HG03025 (cell line): Measurements from ENCODE around the gene CCDC142.

ENCODE experiments used
- ATAC-seq: cut with Tn5 transposase; IDR thresholded peaks from one replicate; pipeline ENCODE4 v1.9.1; 2021; ENCODE audit warnings: mild to moderate bottlenecking, moderate library complexity; ENCODE audit not compliant: unreplicated experiment, low FRiP score

The CCDC142 gene, protein sequence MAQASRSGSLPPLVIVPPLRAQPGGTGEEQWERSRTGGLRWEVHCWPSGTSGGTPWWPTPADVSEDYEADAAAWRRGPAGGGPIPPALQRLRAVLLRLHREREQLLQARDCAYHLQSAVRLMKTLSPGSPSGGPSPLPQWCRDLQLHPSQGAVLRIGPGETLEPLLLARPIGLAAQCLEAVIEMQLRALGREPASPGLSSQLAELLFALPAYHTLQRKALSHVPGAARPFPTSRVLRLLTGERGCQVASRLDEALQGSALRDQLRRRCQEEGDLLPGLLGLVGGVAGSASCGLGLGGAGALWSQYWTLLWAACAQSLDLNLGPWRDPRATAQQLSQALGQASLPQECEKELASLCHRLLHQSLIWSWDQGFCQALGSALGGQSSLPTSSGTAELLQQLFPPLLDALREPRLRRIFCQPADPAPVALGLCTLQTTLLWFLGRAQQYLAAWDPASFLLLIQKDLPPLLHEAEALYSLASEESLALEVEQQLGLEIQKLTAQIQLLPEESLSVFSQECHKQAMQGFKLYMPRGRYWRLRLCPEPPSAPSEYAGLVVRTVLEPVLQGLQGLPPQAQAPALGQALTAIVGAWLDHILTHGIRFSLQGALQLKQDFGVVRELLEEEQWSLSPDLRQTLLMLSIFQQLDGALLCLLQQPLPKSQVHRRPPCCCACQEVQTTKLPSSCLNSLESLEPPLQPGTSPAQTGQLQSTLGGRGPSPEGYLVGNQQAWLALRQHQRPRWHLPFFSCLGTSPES

DNA sequence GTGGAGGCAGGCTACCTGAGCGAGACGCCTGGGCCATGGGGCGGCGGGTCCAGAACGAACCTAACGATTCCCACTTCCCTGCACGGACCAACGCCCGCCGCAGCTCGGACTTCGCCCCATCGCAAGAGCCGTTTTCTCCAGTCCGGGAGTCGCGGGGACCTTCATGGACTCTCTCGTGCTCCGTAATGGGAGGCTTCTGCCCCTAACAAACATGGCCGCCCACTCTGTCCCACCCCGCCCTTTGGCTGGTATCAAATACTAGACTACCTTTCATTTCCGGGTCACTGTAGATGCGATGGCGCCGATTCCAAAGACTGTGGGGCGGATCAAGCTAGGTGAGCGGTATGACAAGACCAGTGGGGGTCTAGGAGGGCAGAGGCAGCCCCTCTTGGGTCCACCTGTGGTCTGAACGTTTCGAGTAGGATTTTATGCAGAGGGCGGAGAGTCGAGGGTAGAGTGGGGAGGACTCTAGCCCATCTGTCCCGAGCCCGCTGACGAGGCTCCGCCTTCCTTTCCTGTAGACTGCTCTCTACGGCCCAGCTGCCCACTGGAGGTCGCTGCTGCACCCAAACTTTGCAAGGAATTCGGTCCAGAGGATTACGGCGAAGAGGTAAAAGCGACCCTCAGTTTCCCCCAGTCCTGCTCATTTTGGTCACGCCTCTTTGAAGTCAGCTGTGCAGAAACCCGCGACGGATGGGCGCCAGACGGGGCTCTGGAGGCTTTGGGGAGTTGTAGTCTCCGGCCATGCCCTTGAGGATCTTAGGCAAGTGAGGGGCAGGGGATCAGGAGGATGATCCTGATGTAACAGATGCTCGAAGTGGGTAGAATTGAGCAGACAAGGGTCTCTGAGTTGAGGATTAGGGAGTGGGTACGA lies at the start of gene CCDC142, which contains the start of gene TTC31:
TSS of gene CCDC142 (minus strand) at position 198 of the 874 bp plus-strand sequence. CDS start at position 37, 161 bp downstream.
TSS of gene TTC31 (plus strand) at position 281 of the 874 bp plus-strand sequence. CDS start at position 296, 15 bp downstream.
- peak; percentile 82 for ATAC-seq

DNA sequence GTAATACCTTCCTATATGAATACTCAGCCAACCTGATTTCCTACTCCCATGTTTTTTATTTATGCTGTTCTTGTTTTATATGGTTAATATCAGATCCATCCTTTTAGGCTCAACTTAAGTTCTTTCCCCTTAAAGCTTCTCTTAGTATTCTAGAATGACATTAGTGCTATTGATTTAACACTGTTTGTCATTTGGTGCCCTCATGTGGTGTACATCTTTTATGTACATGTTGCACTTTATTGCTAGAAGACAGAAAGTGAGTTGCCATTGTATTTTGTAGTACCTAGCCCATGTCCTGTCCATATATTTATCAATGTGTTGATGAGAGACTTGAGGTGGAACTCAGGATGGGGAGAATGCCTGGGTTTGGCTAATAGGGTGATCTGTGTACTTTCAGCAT lies 49.4 kb upstream of the CCDC142 start:
- no peak for ATAC-seq

DNA sequence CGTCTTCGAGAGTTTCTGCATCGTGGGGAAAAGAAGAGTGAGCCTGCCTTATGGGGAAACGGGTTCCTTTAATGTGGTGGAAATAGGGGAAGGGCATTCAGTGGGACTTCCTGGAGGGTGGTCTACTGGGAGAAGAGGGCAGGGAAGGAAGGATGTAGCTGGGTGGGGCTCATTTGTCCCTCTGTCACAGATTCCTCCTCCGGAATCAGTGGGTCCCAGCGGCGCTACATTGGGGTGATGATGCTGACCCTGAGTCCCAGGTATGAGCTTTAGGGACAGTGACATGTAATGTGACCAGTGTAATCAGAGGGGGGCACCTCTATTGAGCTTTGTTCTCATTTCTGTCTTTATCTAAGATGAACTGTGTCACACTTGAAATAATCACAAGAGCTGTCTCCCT lies 48.9 kb upstream of the CCDC142 start:
- ATAC-seq = no peak

DNA sequence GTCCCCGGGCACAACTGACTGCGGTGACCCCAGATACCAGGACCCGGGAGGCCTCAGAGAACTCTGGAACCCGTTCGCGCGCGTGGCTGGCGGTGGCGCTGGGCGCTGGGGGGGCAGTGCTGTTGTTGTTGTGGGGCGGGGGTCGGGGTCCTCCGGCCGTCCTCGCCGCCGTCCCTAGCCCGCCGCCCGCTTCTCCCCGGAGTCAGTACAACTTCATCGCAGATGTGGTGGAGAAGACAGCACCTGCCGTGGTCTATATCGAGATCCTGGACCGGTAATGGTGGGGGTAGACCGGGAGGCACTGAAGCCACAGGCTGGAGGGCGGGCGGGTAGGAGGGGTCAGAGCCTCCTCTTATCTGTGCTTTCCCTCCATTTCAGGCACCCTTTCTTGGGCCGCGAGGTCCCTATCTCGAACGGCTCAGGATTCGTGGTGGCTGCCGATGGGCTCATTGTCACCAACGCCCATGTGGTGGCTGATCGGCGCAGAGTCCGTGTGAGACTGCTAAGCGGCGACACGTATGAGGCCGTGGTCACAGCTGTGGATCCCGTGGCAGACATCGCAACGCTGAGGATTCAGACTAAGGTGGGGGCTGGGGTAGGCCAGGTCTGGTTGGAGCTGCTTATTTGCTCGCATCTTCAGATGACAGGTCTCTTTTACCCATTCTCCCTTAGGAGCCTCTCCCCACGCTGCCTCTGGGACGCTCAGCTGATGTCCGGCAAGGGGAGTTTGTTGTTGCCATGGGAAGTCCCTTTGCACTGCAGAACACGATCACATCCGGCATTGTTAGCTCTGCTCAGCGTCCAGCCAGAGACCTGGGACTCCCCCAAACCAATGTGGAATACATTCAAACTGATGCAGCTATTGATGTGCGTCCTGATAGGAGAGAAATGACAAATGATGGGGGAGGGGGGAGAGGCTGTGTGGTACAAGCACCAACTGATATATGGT lies 47.7 kb upstream of the CCDC142 start:
- ATAC-seq = peak; percentile 30

DNA sequence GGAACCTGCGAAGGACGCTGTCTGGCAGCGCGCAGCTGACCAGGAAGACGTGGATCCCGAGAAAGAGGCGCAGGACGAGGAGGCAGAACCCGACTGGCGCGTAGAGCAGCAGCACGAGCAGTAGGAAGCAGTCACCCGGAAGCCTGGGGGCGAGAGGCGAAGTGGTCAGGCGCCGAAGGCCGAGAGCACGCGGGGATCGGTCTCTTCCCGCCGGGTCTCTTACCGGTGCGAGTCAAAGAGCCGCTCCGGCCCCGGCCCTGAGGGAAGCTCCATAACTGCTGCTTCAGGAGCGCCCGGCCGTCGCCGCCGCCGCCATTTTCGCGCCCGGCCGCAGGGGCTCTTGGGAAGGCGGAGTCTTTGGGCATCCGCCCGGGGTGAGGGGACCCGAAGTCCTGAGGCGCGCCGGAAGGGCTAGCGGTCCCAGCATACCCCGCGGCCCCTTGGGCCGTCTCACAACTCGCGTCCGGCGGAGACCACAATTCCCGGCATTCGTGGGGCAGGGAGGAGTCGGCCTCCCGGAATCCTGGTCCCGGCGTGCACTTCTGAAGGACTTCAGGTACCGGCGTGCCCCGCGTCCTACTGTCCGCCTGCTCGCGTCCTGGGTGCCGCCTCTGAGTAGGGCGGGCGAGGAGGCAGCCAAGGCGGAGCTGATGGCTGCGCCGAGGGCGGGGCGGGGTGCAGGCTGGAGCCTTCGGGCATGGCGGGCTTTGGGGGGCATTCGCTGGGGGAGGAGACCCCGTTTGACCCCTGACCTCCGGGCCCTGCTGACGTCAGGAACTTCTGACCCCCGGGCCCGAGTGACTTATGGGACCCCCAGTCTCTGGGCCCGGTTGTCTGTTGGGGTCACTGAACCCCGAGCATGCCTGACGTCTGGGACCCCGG lies 46.8 kb upstream of the CCDC142 start, which contains the start of the genes AUP1 and HTRA2:
TSS of gene AUP1 (minus strand) at position 350 of the 882 bp plus-strand sequence. CDS start at position 273, 77 bp downstream.
TSS of gene HTRA2 (plus strand) at position 577 of the 882 bp plus-strand sequence. CDS start at position 651, 74 bp downstream.
- peak; percentile 75 for ATAC-seq

DNA sequence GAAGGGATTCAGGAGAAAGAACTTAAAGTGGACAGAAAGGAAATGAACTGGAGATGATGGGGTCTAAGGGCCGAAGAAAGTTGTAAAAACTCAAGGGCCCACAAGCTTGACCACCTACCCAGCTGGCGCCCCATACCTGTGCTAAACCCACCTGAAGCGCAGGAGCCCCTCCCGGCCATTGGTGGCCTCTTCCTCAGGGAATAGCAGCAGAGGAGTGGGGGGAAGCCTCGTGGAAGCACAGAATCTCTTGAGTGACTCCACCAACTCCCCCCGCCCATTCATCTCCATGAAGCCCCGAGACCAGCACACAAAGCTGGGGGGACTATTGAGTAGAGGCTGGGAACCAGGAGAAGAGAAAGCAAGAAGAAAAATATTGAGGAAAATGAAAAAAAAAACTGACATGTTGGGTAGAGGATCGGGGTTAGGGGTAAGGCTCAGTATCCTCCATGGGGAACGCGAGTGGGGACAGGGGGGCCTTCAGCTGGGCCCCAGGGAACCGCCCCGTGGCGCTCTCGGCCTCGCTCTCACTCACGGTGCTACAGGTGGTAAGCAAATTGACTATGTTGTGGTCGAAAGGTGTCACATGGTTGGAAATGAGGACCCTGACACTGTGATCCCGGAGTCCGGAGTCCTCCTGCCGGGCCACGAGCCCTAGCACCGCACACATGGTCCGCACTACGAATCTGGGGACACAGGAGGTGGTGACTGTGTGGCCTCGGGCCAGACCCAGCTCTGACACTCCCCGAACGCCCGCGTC lies 46.0 kb upstream of the CCDC142 start:
- peak; percentile 7 for ATAC-seq

DNA sequence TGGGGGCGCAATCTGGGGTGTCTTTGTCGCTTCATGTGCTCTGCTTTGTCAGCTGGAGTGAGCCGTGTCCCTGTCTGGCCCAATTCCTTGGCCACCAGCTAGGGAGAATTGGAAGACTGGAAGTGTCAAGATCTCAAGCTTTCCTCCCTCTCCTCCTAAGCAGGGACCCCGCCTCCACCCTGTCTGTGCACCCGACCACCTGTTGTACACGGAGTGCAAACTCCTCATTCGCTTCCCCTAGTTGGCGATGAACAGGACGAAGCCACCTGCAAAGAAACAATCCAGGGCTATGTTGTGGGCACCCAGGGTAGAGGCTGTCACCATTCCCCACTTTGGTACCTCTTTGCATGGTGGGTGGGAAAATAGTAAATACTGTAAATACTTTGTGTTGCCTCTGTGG lies 44.9 kb upstream of the CCDC142 start:
- ATAC-seq = no peak

DNA sequence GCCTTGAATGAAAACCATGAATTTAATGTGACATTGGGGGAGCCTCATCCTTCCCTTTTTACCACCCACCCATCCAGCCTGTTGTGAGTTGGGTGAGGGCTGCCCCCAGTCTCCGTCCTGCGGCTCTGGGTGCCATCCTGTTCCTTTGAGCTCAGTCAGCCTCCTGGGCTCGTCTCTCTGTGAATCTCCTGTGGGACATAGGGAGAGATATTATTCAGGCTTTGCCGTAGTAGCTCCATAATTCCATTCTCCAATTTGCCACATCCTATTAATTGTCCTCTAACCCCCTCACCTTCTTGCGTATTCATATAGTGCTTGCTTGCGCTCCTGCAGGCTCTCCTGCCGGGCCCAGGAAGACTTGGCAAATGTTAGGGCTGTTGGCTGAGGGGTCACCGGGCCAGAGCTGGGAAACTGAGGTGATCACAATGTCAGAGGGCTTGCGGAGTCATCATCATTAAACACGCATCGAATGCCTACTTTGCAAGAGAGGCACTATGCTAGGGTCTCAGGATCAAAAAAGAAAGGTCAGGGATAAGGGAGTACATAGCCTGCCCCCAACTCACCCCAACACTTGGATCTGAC lies 43.9 kb upstream of the CCDC142 start:
- no peak for ATAC-seq

DNA sequence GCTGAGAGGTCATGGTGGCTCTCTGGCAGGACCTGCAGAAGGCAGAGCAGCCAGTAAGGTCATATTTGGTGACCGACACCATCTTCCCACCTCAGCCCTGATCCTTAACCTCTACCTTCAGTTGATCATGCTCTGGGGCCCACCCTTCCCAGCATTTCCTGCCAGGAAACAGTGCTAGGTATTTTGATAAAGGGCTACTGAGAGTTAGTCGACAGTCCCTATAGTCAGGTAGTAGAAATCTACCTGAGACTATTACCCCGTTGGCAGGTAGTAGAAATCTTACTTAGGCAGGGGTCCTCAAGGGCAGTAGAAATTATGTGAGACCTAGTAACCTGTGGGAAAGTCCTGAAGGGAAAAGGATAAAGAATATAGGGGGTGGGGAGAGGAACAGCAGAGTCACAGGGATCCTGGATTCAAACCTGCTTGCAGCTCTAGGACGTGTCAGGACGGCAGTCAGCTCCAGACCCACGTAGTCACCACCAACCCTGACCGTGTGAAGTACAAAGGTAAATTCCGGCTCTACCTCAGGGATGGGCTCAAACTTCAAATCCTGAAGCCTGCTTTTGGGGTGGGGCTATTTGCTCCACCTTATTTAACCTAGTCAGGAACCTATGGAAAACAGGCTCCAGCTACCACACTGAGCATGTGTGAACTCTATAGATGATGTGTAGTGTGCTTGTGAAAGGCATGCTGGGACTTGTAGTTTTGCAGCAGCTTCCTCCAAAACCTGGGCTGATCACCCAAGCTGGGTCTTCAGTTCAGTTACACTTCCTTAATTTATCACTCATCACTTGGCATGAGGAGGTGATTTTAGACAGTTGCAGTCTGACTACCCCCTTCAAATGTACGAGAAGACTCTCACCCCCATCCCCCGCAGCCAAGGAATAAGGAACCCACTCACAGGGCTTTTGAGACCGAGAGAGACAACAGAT lies 43.2 kb upstream of the CCDC142 start, which contains the start of gene DQX1:
TSS of gene DQX1 (minus strand) at position 515 of the 932 bp plus-strand sequence. CDS start at position 13, 502 bp downstream.
- no peak for ATAC-seq

DNA sequence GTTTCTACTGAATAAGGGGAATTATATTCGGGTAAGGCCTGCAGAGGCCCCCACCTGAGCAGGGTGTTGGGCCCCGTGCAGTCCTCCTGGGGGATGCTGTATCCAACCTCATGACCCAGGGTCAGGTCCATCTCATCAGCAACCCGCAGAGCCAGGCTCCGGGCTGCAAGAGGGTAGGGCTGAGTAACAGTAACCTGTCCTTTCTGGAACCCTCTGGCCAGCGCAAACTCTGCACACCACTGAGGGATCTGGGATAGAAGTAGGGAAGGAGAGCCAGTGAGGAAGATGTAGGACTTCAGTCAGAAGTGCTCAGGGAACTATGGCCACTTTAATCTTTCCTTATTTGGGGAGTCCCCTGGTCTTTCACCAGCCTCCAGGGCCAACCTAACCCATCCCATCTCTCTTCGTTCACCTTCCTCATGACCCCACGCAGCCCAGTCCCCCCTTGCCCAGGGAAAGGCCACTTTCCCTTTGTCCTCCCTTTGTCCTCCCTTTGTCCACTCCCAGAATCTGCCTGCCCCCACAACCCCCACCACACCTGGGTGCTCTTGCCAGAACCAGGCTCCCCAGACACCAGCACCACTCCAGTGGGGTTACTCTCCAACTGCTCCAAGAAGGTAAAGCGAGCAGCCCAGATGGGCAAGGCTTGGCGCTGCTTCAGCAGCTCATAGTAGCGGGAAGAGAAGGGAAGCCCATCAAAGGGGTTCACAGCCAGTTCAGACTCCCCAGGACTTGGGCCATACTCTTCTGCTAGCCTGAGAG lies 42.3 kb upstream of the CCDC142 start:
- ATAC-seq = no peak

DNA sequence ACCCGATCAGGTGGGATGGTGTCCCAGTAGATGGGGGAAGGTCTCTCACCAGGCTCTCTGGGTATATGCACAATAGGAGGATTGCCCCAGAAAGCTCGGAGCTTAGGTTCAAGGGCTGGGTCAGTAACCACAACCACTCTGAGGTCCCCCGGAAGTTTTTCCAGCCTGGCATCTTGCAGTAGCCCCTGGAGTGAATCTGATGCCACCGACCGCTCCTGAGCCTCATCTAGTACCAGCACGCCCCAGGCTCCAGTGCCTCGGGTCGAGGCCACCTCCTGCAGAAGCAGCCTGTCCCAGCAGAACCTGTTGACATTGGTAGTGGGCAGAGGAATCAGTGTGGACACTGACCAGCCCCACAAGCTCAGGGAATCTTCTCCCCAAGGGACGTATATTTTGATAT lies 41.2 kb upstream of the CCDC142 start:
- ATAC-seq = no peak

DNA sequence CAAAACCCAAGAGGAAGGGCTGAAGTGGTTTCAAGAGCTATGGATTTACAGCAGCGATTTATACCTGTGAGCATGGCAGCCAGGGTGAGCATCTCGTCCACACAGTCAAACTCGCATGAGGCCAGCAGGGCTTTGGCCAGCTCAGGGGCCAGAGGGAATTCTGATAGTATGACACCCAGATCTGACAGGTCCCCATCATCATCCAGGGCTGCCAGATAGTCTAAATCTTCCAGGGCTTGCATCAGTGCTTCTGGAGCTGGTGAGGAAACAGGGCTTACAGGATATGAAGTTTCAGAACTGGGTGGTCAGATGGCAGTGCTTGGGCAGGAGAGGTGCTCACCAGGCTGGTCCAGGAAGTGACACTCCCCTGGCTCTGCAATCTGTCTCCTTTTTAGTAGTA lies 39.7 kb upstream of the CCDC142 start:
- no peak for ATAC-seq

DNA sequence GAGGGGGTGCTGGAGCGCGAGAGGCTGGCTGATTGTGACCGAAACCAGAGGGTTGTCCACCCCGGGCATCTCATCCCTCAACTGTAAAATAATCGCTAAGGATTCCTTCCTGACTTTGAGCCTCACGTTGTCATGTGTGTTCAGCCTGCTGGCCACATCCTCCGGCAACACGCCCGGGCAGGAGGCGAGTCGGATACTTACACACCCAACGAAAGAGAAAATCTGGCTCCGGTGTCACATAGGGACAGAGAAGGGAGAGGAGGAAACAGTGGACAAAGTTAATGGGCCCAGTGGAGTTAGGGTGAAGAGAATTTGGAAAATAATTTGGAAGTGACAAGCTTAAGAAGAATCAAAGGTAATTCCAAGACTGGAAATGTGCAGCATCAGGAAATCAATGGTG lies 33.9 kb upstream of the CCDC142 start:
- ATAC-seq = no peak

DNA sequence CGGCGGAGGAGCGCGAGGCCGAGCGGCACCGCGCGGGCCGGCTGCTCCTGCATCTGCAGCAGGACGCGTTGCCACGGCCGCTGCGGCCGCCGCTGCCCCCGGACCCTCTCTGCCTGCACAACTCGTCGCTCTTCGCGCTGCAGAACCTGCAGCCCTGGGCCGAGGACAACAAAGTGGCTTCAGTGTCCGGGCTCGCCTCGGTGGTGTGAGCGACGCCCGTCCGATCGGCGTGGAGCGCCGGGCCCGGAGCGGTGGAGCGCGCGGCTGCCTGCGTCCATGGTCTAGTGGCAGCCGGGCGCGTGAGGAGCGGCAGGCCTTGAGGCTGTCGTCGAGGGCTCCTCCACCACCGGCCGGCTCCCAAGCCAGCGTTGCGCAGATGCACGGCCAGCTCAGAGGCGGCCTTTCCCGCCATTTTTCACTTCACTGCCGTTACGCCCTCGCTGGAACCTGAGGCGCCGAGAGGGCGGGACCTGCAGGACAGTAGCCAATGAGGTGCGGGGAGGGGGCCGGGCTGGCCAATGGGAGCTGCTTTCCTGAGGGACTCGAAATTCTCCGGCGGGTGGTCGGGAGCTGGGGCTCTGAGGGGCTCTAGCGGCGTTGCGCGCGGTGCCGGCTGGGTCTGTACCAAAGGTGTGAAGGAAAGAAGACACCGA lies 33.3 kb upstream of the CCDC142 start:
- no peak for ATAC-seq
